ENCODE results near the gene OPN4.

DNA sequence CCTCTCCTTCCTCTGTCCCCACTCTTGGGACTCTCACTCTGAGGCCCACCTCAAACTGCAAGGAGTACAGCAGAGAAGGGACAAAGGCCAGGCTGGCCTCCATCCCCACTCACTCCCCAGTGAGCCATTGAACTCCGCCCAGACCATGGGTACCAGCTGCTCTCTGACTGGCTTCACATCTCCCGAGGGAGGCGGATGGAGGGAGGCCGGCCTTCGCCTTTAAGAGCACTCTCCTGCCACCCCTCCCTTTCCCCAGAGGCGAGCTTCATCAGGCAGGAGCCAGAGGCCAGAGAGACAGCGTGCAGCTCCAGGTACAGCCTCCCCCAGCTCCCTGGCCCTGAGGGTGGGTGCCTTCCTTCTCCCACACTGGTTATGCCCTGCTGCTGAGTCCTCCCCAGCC, 12.2 kb downstream of the OPN4 start:
- TF ChIP-seq CTCF (IDR thresholded peaks at IDR 0.05) (no peak), POLR2A (IDR thresholded peaks at IDR 0.05) (no peak), EP300 (IDR thresholded peaks at IDR 0.05) (no peak), POLR2AphosphoS5 (IDR thresholded peaks at IDR 0.05) (no peak)

Measured in upper lobe of left lung (tissue), 4 donors.